A549 treated with Hydrocortisone at 1 μM for 4 hours (cell line): Measurements from ENCODE around the gene CRYBG1. TPM values are rescaled to one million over a fixed set of nuclear protein-coding genes. Genes with fewer than 3 reads are reported as not detected.

Experiments
- total RNA-seq: library from RNA; stranded (reverse); fragments of 200-300 nt; extraction: Qiagen RNA extraction; gene quantifications from 5 replicates; pipeline ENCODE4 v1.2.3, GENCODE V29; 2022

Gene CRYBG1
- 0.50 to 0.73 TPM (median 0.56 TPM) in 5 replicates for total RNA-seq

GRCh38 chr6:106360410-106360988 lies at the start of gene CRYBG1:
TSS of gene CRYBG1 (plus strand) at chr6:106360717. CDS start at chr6:106360909, 192 bp downstream.

GRCh38 chr6:106325336-106326178 lies 35.0 kb upstream of the CRYBG1 start, which contains the start of gene ATG5:
TSS of gene ATG5 (minus strand) at chr6:106325760. CDS start at chr6:106316208, 9,552 bp downstream.

Other genes with a start within 250 kb of the CRYBG1 start
- gene ATG5, start 35.0 kb upstream of the CRYBG1 start, total RNA-seq: 22.0 to 28.7 TPM (median 25.2 TPM) in 5 replicates